ENCODE data around the gene MYPOP. TPM values are rescaled to one million over a fixed set of nuclear protein-coding genes. Genes with fewer than 3 reads are reported as not detected.
A peak's percentile ranks its signal among the peaks of the same experiment; 100 is the strongest.

Gene MYPOP
- total and polyA plus RNA-seq, 9 of the 15 experiments (the other 6 are each of a cell fraction or from before 2014, with no cell fraction given) = 0.32 to 7.6 (median 1.6) TPM

DNA sequence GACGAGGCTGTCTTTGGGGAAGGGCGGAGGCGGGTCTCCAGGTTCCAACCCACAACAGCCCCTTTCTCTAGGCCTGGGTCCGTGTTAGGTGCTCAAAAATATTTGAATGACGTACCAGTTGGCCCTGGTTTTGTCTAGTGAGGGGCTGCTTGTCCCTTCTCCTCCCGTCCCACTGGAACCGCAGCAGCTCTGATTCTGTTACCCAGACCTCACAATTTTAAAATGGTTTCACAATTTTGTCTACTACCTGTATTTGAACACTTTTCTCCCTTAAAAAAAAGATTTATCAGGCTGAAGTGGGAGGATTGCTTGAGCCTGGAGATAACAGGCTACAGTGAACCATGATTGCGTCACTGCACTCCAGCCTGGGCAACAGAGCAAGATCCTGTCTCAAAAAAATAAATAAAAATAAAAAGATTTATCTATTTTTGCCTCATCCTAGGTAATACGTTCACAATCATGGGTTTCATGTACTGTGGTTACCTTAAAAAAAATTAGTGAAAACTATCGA is 15.2 kb downstream of the MYPOP start (continued):
- TF ChIP-seq ATF2 (CRISPR knock-in tag; IDR thresholded peaks at IDR 0.05) = no peak
- TF ChIP-seq NR2C2 (CRISPR knock-in tag; IDR thresholded peaks at IDR 0.05) = no peak
- no peak for TF ChIP-seq NR2C2 (tag; IDR thresholded peaks at IDR 0.05)
- TF ChIP-seq CTCFL (IDR thresholded peaks at IDR 0.05; ENCODE audit: borderline replicate concordance, insufficient read depth, low read depth, low read length, poor library complexity, severe bottlenecking) = no peak
- no peak for TF ChIP-seq PRPF4 (IDR thresholded peaks at IDR 0.05; ENCODE audit: insufficient read depth, low read depth, low read length, poor library complexity, severe bottlenecking)
- no peak for TF ChIP-seq TAF9B (IDR thresholded peaks at IDR 0.05; ENCODE audit: partially characterized antibody)
- TF ChIP-seq ZNF133 (CRISPR knock-in tag; IDR thresholded peaks at IDR 0.05) = no peak
- no peak for TF ChIP-seq ZNF445 (CRISPR knock-in tag; IDR thresholded peaks at IDR 0.05; ENCODE audit: low read depth)
- TF ChIP-seq ZNF778 (CRISPR knock-in tag; IDR thresholded peaks at IDR 0.05) = no peak
- peak; percentile 60; the same call in 1 of the 2 replicates for TF ChIP-seq NBN (IDR thresholded peaks at IDR 0.05; ENCODE audit: low read depth)
- TF ChIP-seq TCFL5 (CRISPR knock-in tag; conservative IDR thresholded peaks at IDR 0.05) = no peak
- no peak for TF ChIP-seq E2F4 (CRISPR knock-in tag; IDR thresholded peaks at IDR 0.05; ENCODE audit: low read depth)
- TF ChIP-seq, protein P1, sequence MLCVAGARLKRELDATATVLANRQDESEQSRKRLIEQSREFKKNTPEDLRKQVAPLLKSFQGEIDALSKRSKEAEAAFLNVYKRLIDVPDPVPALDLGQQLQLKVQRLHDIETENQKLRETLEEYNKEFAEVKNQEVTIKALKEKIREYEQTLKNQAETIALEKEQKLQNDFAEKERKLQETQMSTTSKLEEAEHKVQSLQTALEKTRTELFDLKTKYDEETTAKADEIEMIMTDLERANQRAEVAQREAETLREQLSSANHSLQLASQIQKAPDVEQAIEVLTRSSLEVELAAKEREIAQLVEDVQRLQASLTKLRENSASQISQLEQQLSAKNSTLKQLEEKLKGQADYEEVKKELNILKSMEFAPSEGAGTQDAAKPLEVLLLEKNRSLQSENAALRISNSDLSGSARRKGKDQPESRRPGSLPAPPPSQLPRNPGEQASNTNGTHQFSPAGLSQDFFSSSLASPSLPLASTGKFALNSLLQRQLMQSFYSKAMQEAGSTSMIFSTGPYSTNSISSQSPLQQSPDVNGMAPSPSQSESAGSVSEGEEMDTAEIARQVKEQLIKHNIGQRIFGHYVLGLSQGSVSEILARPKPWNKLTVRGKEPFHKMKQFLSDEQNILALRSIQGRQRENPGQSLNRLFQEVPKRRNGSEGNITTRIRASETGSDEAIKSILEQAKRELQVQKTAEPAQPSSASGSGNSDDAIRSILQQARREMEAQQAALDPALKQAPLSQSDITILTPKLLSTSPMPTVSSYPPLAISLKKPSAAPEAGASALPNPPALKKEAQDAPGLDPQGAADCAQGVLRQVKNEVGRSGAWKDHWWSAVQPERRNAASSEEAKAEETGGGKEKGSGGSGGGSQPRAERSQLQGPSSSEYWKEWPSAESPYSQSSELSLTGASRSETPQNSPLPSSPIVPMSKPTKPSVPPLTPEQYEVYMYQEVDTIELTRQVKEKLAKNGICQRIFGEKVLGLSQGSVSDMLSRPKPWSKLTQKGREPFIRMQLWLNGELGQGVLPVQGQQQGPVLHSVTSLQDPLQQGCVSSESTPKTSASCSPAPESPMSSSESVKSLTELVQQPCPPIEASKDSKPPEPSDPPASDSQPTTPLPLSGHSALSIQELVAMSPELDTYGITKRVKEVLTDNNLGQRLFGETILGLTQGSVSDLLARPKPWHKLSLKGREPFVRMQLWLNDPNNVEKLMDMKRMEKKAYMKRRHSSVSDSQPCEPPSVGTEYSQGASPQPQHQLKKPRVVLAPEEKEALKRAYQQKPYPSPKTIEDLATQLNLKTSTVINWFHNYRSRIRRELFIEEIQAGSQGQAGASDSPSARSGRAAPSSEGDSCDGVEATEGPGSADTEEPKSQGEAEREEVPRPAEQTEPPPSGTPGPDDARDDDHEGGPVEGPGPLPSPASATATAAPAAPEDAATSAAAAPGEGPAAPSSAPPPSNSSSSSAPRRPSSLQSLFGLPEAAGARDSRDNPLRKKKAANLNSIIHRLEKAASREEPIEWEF (CRISPR knock-in tag; IDR thresholded peaks at IDR 0.05) = no peak
- TF ChIP-seq NFIX (CRISPR knock-in tag; IDR thresholded peaks at IDR 0.05; ENCODE audit: low read depth) = no peak
- no peak for TF ChIP-seq HDAC8 (tag; IDR thresholded peaks at IDR 0.05)
- TF ChIP-seq CBFA2T3 (IDR thresholded peaks at IDR 0.05) = peak; percentile 73
- TF ChIP-seq EP300 (IDR thresholded peaks at IDR 0.05; ENCODE audit: low read length) = peak; percentile 54; the same call in 1 of the 2 replicates
- no peak for TF ChIP-seq SRSF3 (IDR thresholded peaks at IDR 0.05; ENCODE audit: insufficient read depth, low read length)
